HG02571 (cell line): Measurements from ENCODE around the gene EIF4EBP3.
"Not testable (repeated sequence)": the region's sequence is repeated elsewhere in the genome, so short reads cannot be mapped to it uniquely, and the experiment has no call there.

Experiments used
- ATAC-seq: cut with Tn5 transposase; IDR thresholded peaks from one replicate; pipeline ENCODE4 v1.9.1; 2021; ENCODE audit warnings: mild to moderate bottlenecking, moderate library complexity; ENCODE audit not compliant: unreplicated experiment

Gene EIF4EBP3

DNA sequence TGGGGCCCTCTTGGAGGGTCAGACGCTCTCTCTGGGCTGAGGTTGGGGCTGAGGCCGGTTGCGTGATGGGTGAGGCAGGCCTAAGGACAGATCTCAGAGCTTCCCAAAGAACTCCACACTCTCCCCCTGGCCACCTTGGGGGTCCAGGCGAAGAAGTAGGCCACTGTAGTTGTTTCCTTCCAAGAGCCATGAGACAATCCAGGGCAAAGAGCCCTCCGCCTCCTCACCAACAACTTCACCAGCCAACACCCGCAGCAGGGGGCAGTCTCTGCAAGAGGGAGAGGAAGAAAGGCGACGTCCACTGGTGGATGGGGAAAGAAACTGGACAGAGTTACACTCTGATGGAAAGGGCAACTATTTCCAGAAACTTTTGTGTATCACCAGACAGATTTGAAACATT, 27.8 kb downstream of the EIF4EBP3 start:
- no peak for ATAC-seq

DNA sequence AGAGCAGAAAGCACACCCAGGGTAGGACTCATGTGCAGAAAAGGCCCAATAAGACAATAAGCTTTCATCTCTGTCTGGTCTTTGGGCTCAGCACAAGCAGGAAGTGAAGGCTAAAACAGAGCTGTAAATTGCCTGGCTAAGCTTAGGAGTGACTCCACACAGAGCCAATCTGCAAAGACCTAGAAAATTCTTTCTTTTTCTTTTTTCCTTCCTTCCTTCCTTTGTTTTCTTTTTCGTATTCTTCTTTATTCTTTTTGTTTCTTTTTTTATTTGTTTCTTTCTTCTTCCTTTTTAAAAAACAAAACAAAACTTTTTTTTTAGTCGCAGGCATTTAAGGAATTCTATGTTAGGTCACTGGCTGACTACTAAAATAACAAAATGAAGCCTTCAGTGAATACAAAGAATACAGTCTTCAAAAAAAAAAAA, 29.3 kb downstream of the EIF4EBP3 start:
- no peak for ATAC-seq

GRCh38 chr5:140579188-140579747, 31.8 kb downstream of the EIF4EBP3 start:
- not testable (repeated sequence) for ATAC-seq

DNA sequence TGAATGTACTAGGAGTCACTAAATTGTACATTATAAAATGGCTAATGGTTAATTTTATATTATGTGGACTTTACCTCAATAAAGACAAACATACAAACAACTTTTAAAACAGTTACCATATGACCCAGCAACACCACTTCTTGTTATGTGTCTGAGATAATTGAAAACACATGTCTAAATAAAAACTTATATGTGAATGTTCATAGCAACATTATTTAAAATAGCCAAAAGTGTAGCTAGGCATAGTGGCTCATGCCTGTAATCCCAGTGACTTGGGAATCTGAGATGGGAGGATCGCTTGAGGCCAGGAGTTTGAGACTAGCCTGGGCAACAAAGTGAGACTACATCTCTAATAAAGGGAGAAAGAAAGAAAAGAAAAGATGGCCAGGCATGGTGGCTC, 40.0 kb downstream of the EIF4EBP3 start:
- no peak for ATAC-seq

DNA sequence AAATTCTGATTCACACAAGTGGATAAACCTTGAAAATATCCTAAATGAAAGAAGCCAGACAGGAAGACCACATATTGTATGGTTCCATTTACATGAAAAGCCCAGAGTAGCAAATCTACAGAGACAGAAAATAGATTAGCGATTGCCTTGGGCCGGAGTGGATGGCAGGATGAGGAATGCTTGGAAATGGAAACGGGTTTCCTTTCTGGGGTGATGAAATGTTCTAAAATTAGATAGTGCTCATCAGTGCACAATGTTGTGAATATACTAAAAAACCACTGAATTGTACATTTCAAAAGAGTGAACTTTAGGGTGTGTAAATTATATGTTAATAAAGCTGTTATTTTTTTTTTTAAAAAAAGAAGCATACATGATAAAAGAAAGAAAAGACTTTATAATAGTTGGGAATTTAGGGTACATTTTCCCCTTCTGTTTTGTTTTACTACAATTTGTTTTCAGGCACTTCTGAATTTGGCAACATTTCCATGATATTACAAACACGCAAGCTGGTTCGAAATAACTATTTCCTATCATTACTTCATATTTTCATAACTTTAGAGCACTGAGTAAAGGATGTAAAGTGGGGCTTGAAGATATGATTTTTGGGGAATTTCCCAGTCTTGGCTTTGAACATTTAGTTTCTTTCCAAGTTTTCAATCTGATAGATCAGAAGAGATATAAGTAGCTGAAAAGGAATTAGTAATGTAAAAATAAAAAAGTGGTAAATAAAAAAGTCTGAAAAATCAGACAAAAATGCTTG, 41.0 kb downstream of the EIF4EBP3 start:
- no peak for ATAC-seq

- no peak for ATAC-seq
Measured at GRCh38 chr5:140590861-140591260, 43.4 kb downstream of the EIF4EBP3 start.

DNA sequence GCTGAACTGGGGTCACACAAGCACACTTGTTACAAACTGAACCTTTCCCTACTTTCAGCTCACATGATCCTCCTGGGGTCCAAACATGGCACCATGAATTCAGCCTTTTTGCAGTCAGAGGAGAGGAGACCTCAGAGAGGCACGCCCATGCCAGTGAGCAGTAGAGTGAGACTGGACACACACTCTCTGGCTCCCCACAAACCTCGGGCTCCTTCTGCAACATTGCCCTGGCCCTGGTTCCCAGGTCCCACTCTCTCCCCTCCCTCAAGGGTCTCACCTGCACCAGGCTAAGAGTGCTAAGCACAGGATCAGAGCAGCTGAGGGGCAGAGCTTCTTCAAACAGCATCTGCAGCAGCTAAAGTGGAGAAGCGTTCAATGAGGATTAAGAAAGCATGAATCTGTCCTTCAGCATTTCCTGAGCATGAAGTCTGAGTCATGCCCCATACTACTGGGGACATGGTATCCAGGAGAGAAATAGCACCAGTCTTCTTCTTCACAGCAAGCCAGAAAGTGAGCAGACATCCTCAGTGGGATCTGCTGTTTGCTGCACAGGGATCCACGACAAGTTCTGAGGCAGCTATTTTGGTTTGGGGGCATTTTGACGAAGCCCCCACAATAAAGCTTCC, 44.4 kb downstream of the EIF4EBP3 start:
- no peak for ATAC-seq

- not testable (repeated sequence) for ATAC-seq
Measured at GRCh38 chr5:140593070-140593469, 45.6 kb downstream of the EIF4EBP3 start.

GRCh38 chr5:140594169-140594568, 46.7 kb downstream of the EIF4EBP3 start:
- no peak for ATAC-seq

GRCh38 chr5:140595538-140596300, 48.3 kb downstream of the EIF4EBP3 start:
- ATAC-seq, result no peak

DNA sequence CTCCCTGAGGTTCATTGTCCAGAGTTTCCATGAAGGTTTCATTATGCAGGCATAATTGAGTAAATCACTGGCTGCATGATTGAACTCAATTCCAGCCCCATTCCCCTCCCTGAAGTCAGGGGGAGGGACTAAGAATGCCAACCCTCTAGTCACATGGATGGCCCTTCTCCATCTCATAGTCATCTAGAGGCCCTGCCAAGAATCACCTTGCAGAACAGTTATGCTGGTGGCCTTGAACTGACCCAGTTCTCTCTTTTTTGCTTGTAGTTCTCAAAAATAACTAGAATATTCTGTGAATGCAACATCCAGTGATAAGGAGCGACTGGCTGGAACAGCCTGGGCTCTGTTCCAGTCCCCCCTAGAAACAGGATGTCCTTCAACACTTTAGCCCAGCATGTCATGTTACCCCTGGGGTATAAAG, 48.9 kb downstream of the EIF4EBP3 start:
- ATAC-seq, result no peak

- no peak for ATAC-seq
Measured at GRCh38 chr5:140598836-140599235, 51.4 kb downstream of the EIF4EBP3 start.
